HG02870 (cell line): ENCODE results near the gene KIRREL3.
A peak's percentile ranks its signal among the peaks of the same experiment; 100 is the strongest.

Experiments
- ATAC-seq: cut with Tn5 transposase; IDR thresholded peaks from one replicate; pipeline ENCODE4 v1.9.1; 2021; ENCODE audit warnings: mild to moderate bottlenecking, moderate library complexity; ENCODE audit not compliant: unreplicated experiment

Gene KIRREL3

DNA sequence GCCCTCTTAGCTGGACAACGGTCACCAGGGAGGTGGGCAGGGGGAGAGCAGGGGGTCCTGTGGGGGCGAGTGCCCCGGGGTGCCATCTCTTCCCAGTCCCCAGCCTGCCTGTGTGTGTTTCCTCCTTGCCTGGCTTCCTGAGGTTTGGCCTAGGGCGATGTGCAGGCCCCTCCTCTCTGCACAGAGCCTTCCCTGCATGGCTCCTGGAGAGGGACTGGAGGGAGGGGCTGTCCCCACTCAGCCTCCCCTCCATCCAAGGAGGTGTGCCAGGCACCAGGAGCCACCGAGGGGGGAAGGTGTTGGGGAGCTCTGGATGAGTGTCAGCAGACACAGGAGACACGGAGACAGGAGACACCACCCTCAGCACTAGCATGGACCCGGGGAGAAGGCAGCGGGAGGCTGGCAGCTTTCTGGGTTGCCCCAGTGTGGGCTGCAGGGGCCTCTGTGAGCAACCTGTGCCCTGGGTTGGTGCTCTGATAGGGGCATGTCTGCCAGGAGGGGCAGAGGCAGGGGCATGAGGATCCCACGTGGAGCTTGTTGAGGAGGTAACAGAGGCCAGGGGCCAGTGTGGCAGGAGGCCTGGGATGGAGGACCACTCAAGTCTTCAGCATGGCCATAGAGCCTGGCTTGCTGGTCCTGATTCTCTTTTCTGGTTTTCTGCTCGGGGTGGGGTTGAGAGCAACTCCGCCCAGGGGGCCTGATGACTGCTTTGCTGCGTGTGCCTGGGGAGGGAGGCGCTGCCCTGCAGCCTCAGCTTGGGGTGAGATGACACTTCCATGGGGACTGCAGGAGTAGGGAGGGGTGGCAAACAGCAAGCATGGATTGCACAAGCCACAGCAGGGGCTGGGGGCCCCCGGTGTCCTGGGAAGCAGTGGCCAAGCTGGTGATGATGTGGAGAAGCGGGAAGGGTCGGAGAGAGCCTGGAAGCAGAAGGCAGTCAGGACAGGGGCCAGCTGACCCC lies 566.3 kb downstream of the KIRREL3 start:
- ATAC-seq, result no peak

DNA sequence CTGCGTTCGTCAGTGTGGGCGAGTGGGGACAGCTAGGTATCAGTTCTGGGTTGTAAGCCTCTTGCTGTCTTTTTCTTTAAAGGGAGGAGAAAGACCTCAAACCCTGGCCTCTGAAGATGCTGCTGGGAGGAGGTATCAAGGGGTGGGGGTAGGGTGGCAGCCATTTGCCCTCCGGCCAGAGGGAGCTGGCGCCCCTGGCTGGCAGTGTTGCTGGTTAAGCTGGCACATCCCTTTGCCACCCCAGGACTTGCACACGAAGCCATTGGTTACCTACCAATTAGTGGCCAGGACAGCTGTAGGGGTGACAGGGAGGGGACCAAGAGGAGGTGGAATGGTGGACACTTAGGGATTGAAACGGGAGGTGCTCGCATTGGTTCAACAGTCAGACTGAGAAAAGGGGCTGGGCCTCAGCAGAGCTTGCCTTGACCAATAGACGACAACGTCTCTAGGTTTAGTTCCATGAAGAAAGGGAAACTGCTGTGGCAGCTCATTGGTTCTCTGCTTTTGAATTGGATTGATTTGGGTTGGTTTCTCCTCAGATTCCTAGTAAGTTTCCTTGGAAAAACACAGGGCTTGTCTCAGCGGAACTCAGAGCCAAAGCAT lies 567.2 kb downstream of the KIRREL3 start:
- ATAC-seq, result peak; percentile 75

DNA sequence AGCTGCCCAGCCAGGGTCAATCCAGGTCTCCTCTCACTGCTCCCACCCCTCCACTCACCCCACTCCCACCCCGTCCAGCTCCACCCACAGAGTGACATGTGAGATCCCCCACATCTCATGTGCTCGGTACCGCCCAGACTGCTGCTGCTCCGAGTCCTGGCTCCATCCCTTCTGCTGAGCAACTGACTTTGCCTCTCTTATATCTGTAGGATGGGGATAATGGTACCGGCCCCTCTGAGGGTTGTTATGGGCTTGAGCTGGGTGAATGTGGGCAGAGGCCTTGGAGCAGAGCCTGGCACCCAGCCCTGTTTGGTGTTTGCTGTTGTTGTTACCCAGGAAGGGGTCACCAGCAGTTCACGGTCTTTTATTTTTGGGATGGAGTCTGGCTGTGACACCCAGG lies 568.0 kb downstream of the KIRREL3 start:
- no peak for ATAC-seq

DNA sequence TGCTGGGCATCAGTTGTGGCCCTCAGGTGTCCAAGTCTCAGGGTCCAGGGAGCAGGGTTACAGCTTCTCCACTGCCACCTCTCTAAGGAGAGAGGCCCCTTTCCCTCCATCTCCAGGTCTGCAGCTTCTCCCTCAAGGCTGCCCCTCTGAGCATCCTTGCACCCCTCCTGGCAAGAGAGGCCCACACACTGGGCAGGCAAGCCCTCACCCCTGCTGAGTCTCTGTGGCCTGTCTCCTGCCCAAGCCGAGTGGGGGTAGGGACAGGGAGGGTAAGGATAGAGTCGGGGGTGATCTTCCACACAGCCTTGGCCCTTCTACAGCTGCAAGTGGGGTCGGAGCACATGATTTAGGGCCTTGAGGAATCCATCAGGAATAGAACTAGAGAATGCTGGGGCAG lies 568.5 kb downstream of the KIRREL3 start:
- no peak for ATAC-seq

DNA sequence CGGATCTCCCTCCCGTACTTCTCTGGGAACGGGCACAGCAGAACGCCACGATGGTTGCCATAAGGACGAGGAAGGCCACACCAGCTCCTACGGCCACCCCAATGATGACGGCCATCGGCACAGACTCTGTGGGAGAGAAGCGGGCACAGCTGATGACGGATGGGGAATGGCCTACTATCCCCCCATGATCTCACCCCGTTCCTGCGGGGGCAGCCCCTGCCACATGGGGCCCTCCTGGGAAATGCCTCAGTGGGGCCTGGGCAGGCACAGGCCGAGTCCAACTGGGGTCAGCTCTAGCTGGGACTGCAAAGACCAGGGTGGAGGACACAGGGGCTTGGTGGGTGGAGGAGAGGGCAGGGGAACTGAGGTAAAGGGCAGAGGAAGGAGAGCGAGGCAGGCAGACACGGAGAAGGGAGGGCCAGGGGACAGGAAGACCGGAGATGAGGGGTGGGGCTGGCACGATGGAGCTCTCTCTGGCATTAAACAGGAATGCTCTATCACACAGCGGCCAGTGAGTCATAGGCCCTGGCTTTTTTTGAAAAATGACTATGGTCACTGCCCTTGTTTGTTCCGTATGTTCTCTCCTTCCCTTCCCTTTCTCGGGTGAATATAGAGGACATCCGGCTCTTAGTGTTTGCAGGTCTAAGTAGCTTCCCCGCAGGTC lies 569.0 kb downstream of the KIRREL3 start:
- ATAC-seq, result no peak

DNA sequence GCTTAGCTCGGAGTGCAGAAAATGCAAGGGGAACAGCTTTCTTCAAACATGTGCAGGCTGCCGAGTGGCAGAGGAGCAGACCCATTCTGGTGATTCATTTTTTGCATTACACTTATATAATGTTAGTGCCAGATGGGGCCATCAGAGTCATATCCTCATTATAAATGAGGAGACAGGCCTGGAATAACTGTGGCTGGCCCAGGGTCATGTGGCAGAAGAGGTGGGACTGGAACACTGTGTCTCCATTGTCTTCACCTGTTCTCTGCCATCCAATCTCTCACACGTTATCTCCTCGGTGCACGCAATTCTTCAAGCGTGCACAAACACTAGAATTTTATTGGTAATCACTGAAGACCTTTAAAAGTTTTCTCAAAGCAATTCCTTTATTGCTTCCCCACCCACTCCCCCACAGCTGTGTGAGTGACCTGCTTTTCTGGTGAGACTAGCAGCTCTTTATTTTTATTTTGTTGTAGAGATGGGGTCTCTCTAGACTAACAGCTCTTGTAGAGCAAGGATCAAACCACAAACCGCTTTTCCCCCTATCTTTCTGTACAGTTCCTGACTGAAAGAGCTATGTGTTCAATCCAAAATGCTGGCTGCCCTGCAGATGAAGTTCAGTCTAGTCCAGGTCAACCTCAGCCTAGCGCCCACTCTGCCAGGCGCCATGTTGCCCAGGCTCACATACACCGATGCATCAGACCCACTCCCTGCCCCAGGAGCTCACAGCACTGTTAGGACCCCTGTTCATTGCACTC lies 569.8 kb downstream of the KIRREL3 start:
- ATAC-seq, result no peak

DNA sequence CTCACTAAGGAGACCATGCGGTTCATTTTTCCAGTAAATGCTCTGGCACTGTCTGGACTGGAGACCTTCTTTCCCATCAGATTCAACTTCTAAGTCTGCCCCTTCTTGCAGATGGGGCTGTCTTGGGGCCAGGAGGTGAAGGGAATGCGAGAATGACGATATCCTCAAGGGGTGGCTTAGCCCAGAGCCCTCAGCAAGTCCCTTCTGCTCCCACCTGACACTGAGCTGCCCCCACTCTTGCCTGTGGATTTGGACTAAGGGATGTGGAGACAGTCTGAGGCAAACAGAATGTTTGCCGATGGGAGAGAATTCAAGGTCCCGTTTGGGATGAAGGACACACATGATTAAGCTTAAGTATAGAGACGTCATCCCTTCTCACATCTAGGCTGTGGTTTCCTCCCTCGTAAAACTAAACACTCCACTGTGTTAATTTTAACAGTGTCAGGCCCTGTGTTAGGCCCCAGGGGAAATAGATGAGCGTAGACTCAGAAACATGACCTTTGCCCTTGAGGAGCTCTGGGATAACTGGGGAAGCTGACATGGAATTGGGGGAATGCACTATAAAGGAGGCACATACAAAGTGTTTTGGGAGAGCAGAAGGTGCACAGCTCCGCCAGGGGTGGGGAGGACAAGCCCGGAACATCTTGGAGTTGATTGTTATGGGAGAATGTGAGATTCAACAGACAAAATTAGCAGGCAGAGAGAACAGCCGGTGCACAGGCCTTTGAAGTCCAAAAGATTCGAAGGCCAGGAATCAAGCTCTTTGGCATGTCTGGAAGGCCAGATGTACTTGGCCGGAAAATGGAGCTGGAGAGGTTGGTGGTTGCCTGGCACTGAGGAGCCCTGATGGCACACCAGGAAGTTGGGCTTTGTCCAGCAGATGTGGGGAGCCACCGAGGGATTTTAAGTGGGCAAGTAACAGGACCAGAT lies 573.5 kb downstream of the KIRREL3 start:
- ATAC-seq, result no peak

DNA sequence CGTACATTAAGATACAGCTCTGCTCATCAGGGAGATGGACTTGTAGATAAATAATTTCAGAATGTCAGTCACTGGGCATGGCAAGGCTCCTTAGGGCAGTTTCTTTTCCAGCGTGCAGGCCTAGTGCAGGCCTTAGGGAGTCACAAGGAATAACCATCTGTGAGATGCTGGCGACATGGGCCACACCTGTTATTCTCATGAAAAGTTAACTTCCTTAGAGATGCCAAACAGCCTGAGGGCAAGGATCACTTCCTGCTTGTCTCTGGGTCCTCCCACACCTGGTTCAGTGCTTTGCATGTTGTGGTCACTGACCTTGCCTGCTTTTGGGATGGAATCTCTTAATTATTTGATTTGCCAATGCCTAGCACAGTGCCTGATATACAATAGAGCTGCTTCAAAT lies 574.5 kb downstream of the KIRREL3 start:
- ATAC-seq, result no peak

DNA sequence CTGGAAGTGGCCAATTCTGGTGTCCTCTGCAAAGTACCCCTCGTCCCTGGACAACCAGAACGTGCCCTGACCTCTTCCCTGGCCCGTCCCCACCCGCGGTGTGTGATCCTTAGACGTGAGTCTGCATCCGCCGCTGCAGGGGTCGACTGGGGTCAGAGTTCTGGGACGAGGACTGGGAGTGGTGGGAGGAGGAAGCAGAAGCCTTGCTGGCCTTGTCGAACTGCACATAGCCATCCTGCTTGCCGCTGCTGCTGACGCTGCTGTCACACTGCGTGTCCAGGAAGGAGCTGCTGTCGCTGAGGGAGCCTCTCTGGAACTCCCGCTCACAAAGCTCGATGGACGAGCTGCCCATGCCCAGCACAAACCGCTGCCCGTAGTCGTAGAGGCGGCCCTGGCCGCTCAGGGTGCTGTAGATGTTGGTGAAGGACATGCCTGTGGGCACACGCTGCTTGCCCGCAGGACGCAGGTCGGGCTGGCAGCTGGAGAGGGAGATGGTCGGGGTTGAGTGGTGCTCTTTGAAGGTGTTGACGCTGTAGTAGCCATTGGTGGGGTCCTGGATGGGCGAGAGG lies 576.0 kb downstream of the KIRREL3 start:
- ATAC-seq, result no peak

DNA sequence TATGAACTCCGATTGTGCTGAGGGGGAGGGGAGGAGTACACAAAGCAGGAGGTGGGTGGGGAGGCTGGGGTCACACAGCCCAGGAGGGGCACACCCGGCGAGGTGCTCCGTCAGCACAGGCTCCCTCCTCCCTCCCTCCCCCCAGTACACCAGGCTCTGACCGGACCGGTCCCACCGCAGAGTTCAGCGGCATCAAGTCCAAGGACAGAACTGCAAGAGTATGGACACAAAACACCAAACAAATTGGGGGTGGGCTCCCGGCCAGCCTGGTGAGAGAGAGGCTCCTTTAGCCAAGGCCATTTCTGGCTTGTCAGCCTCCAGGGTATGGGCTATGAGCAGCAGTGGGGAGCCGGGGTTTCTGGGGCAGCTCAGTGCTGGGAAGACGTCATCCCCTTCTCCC lies 576.8 kb downstream of the KIRREL3 start:
- no peak for ATAC-seq

DNA sequence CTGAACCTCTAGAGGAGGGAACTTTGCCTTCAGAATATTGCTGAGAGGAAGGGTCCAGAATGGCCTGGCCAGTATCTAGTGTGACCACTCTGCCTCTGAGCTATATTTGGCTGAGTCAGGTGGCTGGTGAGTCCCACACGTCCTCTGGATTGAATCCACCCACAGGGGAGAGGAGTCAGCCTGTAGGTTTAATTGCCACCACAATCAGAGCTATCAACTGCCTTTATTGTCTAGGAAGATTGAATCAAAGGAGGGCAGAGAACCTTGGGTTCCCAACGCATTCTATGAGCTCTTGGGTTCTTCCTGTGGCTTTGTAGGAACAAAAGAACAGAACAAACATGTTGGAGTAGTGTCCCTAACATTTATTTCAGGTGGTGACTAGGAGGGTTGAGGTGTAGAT lies 577.4 kb downstream of the KIRREL3 start:
- ATAC-seq, result no peak

DNA sequence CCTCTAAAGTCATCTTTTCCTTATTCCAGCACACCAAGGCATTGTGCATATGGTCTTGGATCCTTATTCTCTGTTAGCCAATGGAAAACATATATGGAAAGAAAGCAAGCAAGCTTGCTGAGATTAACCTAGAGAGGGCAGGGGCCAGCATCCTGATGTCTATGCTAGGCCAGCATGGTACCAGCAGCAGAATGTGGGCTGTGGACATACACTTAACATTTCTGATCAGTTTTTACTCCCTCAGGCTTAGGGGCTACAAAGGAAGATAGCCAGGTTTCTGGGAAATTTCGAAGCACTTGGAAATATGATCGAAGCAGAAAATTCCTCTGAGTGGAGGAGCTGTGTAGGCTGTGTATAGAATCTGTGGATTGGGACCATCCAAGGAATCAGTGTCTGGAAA lies 578.1 kb downstream of the KIRREL3 start:
- no peak for ATAC-seq

DNA sequence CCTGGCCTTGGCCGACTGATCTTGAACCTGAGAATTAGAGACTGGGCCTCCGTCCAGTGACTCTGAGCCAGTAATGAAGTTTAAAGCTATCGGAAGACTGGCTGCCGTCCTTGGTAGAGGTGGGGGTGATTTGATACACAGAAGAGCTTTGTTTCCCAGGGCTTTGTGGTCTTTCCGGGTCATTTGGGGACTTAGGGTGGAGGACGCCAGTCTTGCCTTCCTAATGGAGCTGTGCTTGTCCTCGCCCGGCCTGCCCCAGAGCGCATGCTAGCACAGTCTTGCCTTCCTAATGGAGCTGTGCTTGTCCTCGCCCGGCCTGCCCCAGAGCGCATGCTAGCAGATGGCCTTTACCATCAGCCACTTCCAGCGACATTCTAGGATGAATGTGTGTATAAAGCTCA lies 579.3 kb downstream of the KIRREL3 start:
- ATAC-seq, result no peak

DNA sequence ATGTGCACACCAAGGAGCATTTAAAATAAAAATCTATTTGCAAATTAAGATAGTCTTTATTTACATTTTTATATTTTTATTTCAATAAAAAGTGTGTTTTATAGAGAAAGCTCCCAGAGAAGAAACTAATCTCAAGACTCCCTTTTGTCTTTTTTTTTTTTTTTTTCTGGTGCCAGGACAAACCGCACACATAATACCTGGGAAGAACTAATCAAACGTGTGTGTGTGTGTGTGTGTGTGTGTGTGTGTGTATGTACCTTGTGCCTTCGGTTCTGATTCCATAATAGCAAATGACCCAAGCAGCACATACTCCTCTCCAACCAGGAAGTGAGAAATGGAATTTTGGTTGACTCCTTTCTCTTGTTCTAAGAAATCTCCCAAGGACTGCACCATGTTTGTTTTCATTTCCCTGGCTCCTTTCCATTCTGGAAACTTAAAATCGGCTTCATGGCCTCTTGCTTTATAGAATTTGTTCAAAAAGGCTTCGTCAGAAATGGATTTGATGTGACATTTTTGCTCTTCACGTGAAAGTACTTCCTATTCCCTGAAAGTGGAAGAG lies 579.8 kb downstream of the KIRREL3 start:
- ATAC-seq, result no peak

DNA sequence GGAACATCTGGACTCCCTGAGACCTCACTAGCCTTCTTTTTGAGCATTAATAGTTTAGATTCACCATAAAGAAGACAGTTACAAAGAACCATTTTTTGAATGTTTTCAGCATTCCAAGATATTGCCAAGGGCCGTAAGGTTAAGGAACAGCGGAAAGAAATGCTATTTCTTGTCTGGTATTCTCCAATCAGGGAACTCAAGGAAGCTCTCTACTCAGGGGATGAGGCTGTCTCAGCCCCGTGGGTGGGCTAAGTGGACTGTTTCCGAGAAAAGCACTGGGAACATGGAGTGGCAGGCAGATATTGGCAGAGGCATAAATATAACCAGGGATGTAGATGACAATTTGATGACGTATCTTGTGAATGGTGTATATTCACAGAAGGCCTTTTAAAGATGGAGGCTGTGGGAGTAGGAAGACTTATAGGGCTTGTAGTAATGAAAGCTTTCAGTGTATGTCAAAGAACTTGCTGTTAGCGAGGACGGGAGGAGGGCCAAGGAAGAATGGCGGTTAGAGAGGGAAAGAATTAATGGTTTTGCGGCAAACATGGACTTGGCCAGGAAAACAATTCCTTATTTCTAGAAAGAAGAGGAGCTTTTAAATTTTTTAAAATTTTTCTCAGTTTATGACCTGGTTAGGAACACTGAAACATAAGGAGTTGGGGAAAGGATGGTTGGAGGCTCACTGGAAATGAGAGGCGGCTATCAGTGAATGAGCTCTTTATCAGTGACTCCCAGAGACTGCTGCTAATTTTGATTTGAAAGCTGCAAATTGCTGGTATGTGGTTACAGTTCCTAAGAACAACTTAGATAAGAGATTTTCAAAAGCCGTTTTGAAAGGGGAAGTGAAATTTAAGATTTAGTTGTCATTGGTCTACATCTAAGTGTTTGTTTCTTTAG lies 580.5 kb downstream of the KIRREL3 start:
- ATAC-seq, result peak; percentile 76

DNA sequence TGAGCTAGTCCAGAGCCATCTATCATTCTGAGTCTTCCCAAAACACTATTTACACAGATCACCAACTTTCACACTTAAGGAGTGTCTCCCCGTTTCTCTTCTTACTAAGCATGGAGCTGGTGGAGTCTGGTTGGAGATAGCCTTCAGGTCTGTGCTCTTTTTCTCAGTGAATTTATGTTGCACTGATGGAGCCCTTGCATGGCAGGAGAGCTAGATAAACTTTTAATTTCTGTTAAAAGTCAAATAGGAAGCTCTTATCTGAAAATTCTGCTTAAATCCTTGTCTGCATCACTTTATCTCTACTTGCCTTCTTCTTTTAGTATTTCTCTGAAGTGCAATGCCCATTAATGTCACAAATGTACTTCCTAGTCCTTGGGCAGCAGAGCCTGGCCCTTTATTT lies 581.7 kb downstream of the KIRREL3 start:
- no peak for ATAC-seq

DNA sequence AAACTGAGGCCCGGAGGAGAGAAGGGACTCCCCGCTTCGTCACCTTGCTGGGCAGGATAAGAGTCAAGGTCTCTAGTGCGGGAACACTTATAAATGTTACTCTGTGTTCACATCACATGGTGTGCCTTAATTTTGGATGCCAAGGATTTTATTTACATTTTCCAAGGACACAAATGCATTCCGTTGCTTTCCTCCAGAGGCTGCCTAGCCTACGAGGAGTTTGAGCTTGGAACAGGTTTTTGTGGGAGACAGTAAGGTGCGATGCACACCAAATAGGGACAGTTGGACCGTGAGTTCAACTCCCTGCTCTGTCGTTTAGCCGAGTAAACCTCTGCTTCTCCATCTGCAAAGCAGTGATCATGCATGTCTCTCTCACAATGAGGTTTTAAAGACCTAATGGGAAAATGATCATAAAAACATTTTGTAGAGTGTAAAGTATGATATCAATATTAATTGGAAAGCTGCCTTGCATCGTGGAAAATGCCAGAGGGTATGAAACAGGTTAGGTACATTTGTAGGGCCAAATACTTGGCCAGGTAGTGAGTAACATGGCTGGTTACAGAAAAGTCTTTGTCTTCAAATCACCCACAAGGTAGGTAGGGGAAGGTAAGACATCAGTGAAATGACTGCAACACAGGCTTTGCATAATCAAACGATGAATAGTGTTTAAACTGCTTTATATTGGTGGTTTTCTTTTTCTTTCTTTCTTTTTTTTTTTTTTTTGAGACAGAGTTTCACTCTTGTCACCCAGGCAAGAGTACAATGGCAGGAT lies 583.3 kb downstream of the KIRREL3 start:
- ATAC-seq, result no peak
